SW 1271 (cell line): ENCODE results near the gene E2F1.
"Not testable (repeated sequence)": the region's sequence is repeated elsewhere in the genome, so short reads cannot be mapped to it uniquely, and the experiment has no call there.

ENCODE experiments used
- DNase-seq, 2 experiments: peaks; one replicate each; lab custom pipeline; 2025; lab: John Stamatoyannopoulos, UW

The E2F1 gene

GRCh38 chr20:33710681-33711445, 24.7 kb upstream of the E2F1 start:
- no peak for DNase-seq

GRCh38 chr20:33709905-33710541, 23.8 kb upstream of the E2F1 start:
- DNase-seq: no peak

DNA sequence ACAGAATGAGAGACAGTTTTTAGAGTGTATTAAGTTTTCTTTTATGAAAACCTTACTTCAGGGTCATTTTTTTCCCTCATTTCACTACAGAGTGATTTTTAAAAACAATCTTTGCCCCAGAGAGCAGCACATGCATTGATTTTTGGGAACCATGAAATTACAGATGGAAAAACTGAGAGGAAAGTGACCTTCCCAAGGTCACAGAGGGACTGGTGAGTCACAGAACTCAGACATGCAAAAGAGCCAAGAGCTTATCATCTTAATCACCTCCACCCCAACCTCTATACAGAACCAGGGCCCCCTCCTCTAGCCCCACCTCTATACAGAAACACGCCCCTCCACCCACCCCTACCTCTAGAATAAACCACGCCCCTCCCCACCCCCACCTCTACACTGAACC, 23.2 kb upstream of the E2F1 start:
- DNase-seq: no peak

DNA sequence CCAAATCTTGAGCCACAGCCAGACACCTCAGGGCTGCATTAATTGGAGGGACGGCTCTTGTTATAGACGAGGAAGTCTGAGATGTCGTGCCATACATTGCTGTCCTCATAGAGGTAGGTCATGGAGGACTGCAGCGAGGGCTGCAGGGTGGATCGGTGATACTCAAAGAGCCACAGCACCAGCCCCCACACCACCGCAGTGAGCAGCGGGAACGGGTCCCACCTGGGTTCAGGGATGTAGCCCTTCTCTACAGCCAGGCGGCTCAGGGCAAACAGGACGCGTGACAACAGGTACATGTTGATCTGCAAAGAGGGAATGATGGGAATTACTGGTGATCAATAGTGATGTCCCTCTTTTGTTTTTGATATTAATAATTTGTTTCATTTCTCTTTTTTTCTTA, 21.5 kb upstream of the E2F1 start:
- no peak for DNase-seq

GRCh38 chr20:33704197-33704924, 18.2 kb upstream of the E2F1 start:
- DNase-seq: no peak

DNA sequence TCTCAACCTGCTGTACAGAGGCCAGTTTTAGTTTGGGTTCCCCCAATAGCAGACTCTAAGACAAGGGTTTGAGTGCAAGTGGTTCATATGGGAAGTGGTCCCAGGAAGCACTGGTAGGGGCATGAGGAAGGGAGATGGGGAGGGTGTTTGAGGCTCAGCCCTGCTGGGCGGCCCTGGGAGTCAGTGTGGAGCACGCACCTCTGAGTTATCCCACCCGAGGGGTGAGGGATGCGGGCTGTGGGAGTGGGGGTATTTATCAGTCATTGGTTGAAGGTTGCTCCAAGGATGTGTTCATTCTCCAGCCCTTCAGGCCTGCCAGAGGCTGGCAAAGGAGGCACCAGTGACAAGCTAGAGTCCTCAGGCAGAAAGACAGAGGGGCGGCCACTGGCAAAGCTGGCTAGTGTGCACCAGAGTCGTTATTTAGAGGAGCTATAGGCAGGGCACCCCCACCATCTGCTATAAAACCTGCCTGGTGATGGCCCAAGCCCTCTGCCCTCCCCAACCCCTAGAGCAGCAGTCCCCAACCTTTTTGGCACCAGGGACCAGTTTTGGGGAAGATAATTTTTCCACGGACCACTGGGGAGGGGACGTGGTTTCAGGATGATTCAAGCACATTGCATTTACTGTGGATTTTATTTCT, 17.4 kb upstream of the E2F1 start:
- DNase-seq: no peak

DNA sequence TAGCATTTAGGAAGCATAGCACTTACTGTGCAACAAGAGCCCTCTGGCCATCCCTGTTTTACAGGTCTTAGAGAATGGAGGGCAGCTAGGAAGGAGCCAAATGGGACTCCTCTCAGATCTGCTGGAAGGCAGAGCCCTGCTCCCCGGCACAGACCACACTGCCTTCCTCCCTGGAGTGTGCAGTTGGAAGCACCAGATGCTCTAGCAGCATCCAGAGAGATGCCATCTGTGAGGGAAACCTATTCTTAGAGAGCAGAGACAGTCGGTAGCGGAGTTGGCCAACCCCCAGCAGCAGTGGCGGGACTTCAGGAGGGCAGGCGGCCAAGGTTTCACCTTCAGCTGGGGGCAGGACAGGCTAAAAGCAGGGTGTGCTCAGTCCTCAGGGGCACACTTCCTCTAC, 16.7 kb upstream of the E2F1 start:
- DNase-seq: no peak

- DNase-seq: no peak
Observed at GRCh38 chr20:33701629-33702450, 15.7 kb upstream of the E2F1 start.

DNA sequence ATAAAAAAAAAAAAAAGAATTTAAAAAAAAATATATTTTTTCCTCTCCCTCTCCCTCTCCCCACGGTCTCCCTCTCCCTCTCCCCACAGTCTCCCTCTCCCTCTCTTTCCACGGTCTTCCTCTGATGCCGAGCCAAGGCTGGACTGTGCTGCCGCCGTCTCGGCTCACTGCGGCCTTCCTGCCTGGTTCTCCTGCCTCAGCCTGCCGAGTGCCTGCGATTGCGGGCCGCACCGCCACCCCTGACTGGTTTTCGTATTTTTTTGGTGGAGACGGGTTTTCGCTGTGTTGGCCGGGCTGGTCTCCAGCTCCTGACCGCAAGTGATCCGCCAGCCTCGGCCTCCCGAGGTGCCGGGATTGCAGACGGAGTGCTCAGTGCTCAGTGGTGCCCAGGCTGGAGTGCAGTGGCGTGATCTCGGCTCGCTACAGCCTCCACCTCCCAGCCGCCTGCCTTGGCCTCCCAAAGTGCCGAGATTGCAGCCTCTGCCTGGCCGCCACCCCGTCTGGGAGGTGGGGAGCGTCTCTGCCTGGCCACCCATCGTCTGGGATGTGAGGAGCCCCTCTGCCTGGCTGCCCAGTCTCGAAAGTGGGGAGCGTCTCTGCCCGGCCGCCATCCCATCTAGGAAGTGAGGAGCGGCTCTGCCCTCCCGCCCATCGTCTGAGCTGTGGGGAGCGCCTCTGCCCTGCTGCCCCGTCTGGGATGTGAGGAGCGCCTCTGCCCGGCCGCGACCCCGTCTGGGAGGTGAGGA, 14.7 kb upstream of the E2F1 start:
- not testable (repeated sequence) for DNase-seq

GRCh38 chr20:33698966-33699365, 12.8 kb upstream of the E2F1 start:
- not testable (repeated sequence) for DNase-seq

GRCh38 chr20:33697129-33697528, 10.9 kb upstream of the E2F1 start:
- no peak for DNase-seq

DNA sequence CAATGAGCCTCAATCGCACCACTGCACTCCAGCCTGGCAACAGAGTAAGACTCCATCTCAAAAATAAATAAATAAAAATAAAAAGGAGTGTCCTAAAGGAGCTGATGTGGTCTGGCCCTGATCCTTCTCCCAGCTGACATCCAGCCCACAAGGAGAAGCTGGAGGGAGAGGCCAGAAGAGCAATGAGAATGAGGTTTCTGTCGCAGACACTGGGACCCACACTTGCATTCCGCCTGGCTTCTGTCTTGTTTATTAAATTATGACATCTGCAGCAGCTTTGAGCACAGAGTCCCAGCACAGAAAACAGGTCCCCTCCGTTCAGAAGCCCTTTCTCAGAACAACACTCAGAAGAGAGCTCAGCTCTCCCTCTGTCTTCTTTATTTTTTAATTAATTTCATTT, 10.3 kb upstream of the E2F1 start:
- DNase-seq: no peak

DNA sequence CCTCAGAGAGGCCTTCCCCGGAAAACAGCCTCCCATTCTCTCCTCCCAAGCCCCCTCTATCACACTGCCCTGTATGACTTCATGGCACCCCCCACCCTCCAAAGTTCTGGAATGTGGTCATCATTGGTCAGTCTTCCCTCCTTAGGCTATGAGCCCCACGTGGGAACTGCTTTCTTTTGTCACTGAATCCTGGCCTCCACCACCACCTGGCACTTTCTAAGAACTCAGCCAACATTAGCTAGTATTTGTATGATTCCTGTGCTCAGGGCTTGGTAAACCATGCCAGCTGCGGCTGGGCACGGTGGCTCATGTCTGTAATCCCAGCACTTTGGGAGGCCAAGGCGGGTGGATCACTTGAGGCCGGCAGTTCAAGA, 8.4 kb upstream of the E2F1 start:
- no peak for DNase-seq

GRCh38 chr20:33693741-33694638, 7.8 kb upstream of the E2F1 start:
- DNase-seq: no peak

DNA sequence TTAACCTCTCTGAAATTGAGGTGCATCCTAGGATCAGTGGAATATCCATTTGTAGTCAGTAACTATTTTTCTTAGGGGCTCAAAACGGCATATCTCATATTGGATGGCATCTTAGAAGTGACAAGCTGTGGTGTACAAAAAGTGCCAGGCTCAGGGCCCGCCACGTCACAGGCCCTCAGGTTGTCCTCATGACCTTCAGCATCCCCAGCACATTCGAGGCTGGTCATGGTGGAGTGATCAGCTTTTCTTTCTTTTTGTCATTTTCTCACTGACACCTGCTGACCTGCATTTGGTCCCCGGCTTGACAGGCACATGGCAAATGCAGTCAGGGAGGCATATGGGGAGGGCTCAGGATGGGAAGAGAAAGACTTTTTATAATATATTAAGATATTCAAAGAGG, 7.1 kb upstream of the E2F1 start:
- DNase-seq: no peak

DNA sequence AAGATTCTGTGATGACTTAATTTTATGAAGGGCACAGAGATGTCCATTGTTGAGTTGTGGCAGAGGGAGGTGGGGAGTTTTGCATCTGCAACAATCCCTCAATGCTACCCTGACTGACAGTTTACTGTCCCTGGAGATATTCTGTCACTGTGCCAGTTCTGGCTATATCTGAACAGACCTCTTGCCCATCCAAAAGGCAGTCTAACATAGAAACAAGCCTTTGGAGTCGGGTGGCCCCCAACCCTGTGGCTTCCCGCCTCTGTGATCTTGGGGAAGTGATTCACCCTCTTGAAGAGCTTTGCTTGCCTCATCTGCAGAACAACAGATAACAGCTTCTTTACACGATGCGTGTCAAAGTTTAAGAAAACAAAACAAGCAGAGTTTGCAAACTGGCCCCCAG, 3.8 kb upstream of the E2F1 start:
- DNase-seq: no peak

DNA sequence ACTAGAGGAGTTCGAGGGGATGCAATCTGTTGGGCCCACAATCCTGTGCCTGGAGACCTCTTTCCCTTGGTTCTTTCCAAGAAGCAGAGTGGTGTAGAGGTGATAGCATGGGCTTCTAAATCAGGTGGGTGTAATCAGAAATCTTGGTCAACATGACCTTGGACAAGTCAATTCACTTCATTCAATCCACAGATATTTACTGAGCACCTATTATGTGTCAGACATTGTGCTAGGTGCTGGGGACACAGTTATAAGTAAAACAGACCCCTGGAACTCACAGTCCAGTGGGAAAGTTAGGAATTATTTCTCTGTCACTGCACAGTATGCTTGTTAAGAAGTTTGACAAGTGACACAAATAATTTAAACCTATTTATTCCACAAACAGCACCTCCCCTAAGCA, 3.3 kb upstream of the E2F1 start:
- DNase-seq: no peak

- no peak for DNase-seq
Observed at GRCh38 chr20:33688938-33689424, 2.8 kb upstream of the E2F1 start.

DNA sequence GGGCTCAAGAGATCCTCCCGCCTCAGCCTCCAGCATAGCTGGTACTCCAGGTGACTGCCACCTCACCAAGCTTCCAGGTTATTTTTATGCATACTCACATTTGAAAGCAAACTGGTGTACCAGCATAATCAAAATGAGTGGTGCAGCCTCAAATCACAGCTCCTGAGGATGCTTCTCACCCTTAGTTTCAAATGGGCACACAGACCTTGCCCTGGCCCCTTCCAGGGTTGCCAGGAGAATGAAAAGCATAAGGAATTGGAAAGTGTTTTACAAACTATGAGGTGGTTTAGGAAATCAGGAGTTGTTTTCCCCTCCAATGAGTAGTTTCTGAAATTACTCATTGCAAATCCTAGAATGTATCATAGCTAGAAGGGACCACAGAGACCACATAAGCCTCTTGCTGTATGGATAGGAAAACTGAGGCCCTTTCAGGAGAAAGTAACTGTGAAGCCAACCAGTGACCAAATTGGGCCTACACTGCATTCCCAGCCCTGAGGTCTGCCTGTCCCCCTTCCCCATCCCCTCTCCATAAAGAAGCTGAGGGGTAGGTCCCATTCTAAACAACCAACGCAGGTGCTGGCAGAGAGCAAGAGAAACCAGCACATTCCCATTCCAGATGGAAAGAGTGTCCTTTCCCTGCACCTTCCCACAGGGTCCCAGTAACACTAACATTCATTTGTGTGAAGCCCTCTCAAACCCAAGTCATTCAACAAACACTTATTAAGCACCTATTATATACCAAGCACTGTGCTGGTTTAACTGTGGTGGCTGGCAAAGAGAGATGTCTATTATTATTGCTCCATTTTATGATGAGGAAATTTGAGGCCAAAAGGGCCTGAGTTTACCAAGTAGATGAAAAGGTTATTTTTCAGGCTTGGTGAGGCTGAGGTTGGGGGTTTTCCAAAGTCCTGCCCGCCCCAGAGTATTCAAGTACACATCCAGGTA, 2.1 kb upstream of the E2F1 start:
- no peak for DNase-seq
